Measurements from ENCODE around the gene OR4N2.
"Not testable (repeated sequence)": the region's sequence is repeated elsewhere in the genome, so short reads cannot be mapped to it uniquely, and the experiment has no call there.

The OR4N2 gene, protein sequence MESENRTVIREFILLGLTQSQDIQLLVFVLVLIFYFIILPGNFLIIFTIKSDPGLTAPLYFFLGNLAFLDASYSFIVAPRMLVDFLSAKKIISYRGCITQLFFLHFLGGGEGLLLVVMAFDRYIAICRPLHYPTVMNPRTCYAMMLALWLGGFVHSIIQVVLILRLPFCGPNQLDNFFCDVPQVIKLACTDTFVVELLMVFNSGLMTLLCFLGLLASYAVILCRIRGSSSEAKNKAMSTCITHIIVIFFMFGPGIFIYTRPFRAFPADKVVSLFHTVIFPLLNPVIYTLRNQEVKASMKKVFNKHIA

DNA sequence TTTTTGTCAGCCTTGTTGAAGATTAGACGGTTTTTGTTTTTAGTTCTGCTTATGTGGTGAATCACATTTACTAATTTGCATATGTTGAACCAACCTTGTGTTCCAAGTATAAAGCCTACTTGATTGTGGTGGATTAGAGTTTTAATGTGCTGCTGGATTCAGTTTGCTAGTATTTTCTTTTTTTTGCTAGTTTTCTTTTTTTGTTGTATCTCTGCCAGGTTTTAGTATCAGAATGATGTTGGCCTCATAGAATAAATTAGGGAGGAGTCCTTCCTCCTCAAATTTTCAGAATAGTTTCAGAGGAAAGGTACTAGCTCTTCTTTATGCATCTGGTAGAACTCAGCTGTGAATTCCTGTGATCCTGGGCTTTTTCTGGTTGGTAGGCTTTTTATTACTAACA is at the start of gene OR4N2:
Gene OR4N2, plus strand, starts transcription at position 301 of the 400 bp plus-strand sequence. CDS start 23,679 bp downstream, outside the sequence.
- not testable (repeated sequence) for DNase-seq (ENCODE audit: low read depth)

DNA sequence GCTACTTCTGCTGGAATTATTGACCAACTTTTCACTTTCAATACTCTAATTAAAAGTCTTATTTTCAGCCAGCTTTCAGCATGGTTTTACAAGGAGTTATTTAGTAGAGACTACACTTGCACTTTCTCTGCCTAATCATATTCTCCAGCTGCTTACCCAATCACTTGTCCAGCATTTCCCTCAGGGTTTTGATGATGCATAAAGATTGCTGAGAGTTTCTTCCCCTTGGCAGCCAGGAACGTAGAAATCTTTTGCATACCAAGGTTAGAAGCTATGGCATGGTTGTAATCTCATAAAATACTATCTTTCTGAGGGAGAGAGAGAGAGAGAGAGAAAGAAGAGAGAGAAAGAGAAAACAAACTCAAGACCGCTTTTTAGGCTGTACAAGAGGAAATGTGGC is 49.4 kb upstream of the OR4N2 start:
- no peak for DNase-seq (ENCODE audit: low read depth)

DNA sequence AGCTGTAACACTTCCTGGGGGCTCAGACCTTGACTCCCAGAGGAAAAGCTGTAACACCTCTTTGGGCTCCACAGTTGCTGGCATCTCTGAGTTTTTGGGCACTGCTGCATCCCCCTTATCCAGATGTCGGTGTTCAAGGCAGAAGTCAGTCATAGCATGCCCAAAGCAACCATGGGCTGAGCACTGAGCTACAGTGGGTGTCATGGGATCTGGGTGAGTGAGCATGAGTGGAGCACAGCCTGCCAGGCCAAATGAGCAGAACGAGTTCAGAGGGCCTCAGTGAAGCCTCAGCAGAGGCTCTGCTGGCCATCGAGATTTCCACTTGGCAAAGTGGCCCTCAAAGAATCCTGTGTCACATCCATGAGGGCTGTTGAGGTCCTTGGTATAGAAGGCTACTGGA is 32.1 kb upstream of the OR4N2 start:
- DNase-seq (ENCODE audit: low read depth) = not testable (repeated sequence)

DNA sequence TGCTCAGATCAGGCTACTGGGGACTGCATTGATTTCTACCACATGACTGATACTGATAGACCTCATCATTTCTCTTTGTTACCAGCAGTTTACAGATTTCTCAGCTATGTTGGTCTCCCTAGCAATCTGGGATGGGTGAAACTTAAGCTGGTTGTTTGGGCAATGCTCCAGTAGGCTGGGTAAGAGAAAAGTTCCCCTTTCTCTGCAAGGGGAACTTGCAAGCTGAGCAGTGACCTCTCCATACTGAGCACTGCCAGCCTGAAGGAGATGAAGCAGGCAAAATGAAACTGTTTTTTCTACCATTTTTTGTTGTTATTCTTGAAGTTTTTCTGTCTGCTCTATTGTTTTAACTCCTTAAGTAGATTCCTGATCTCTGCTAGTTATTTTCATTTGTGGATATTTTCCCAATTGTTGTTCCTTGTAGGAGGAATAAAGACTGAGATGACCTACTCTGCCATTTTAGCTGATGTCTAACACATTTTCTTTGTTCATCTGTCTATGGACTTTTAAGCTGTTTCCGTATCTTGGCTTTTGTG is 31.6 kb upstream of the OR4N2 start:
- no peak for DNase-seq (ENCODE audit: low read depth)

DNA sequence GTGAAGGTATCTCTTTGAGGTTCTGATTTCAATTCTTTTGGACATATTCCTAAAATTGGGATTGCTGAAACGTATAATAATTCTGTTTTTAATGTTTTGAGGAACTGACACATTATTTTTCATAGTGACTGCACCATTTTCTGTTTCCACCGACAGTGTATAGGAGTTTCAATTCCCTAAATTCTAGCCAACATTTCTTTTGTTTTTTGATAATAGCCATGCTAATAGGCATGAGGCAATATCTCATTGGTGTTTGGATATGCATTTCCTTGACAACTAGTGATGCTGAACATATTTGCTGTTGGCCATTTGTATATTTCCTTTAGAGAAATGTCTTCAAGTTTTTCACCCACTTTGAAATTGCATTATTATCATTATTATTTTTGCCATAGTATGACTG is 31.1 kb upstream of the OR4N2 start:
- DNase-seq (ENCODE audit: low read depth) = not testable (repeated sequence)

DNA sequence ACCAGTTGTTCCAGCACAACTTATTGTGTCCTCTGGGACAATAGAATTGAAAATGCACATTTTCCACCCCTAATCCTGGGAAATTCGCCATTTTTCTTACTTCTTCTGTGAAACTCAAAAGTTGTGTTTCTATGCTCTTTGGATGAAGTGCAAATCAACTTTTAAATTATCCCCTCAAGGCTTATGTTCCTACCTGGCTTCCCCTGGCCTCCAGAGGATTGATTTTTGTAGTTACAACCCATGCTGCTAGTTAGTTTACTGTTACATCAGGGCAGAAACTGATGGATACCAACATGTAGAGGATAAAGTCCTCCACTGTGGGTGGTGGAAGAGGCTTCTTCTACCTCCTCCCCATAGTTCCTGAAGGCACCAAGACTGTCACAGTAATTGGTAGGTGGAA is 30.4 kb upstream of the OR4N2 start, which contains the start of gene OR4M1:
Gene OR4M1, plus strand, starts transcription at position 301 of the 400 bp plus-strand sequence. CDS start 6,819 bp downstream, outside the sequence.
- DNase-seq (ENCODE audit: low read depth) = not testable (repeated sequence)

DNA sequence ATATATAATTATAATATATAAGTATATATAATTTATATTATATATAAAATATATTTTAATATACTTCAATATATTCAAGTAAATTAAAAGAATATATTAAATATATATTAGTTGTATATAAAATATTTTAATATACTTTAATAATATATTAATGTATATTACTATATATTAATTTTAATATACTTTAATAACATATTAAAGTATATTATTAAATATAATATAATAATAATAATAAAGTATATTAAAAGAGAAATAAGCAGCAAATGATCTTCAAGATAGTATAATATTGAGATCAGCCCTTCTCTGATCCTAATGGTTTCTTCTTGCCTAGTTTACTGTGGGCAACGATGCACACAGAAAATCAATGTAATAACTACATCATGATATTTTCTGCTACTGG is 28.0 kb upstream of the OR4N2 start:
- no peak for DNase-seq (ENCODE audit: low read depth)

DNA sequence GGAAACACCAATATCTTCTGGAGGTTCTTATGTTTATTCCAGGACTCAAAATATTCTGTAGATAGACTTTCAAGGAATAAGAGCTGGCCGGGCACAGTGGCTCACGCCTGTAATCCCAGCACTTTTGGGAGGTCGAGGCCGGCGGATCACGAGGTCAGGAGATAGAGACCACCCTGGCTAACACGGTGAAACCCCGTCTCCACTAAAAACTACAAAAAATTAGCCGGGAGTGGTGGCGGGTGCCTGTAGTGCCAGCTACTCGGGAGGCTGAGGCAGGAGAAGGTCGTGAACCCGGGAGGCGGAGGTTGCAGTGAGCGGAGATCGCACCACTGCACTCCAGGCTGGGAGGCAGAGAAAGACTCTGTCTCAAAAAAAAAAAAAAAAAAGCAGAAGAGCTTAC is 17.7 kb upstream of the OR4N2 start:
- DNase-seq (ENCODE audit: low read depth) = not testable (repeated sequence)

DNA sequence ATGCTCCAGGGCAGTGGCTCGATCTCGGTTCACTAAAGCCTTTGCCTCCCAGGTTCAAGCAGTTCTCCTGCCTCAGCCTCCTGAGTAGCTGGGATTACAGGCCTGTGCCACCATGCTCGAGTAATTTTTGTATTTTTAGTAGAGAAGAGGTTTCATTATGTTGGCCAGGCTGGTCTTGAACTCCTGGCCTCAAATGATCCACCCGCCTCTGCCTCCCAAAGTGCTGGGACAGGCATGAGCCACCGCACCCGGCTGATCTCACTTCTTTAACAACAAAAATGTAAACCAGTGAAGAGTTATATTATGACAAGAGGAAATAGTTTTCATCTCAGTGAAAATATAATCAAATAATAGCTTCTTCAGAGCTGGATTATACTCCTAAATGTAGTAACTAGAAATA is 16.3 kb upstream of the OR4N2 start:
- not testable (repeated sequence) for DNase-seq (ENCODE audit: low read depth)

DNA sequence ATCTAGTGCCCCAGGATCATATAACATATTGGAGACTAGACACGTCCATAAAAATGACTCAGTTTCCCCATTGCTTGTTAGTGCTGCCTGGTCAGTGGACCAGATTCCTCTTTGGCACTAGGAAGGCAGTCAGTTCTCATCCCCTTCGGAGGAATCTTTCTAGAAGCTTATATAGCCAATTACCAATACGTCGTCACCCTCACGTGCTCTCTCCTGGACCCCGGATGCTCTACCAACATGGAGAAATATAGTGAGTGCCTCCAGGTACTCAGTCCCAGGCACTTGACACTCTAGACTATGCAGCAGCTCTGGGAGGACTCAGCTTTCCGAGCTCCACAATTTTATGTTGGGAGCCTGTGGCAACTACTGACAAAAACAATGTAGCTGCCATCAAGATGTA is 15.4 kb upstream of the OR4N2 start:
- not testable (repeated sequence) for DNase-seq (ENCODE audit: low read depth)

DNA sequence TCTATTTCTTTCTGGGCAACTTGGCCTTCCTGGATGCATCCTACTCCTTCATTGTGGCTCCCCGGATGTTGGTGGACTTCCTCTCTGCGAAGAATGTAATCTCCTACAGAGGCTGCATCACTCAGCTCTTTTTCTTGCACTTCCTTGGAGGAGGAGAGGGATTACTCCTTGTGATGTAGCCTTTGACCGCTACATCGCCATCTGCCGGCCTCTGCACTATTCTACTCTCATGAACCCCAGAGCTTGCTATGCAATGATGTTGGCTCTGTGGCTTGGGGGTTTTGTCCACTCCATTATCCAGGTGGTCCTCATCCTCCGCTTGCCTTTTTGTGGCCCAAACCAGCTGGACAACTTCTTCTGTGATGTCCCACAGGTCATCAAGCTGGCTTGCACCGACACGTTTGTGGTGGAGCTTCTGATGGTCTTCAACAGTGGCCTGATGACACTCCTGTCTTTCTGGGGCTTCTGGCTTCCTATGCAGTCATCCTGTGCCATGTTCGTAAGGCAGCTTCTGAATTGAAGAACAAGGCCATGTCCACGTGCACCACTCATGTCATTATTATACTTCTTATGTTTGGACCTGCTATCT is 7.0 kb upstream of the OR4N2 start:
- not testable (repeated sequence) for DNase-seq (ENCODE audit: low read depth)

DNA sequence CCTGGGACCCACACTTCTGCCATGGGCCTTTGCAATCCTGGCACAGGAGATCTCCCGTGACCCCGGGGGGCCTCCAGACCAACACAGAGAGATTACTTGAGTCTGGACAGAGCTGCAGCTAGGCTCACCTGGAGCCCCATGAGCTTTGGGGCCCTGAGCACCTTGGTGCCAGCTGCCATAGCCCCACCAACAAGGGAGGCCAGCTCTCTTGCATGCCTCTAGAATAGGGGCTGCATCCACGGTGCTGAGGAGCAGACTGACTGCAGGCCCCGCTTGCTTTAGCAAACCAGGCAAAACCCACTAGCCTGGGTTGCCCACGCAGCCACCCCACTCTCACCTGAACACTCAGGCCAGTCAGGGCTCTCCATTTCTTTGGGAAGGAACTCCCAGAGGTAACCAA is 3.7 kb upstream of the OR4N2 start:
- no peak for DNase-seq (ENCODE audit: low read depth)

DNA sequence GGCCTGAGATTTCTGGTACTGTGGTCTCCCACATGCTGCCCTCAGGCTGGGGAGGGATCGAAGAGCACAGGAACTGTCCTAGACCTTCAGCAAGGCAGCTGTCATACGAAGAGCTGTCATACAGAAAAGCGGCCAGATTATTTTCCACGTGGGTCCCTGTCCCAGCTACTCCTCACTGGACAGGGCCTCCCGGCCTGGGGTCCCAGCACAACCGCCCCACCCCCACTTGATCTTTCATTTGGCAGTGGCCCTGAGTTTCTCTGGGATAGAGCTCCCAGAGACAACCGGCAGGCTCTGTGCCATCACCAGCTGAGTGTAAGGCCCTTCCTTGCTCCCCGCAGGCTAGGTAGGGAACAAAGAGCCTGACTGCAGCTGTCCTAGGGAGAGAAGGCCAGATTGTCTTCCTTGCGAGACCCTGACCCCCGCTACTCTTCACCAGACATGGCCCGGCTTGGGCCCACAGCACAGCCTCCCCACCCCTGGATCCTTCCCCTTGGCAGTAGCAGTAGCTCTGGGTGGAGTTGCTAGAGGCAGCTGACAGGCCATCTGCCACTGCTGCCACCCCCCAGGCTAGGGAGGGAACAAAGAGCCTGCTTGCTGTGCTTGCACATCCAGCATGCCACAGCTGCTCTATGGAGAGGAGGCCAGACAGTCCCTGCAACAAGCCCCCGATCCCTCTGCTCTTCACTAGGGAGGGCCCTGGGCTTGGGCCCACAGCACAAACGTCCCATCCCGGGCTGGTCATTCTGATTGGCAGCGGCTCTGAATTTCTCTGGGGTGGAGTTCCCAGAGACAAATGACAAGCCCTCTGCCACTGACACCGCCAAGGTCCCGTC is 3.1 kb upstream of the OR4N2 start:
- DNase-seq (ENCODE audit: low read depth) = no peak

DNA sequence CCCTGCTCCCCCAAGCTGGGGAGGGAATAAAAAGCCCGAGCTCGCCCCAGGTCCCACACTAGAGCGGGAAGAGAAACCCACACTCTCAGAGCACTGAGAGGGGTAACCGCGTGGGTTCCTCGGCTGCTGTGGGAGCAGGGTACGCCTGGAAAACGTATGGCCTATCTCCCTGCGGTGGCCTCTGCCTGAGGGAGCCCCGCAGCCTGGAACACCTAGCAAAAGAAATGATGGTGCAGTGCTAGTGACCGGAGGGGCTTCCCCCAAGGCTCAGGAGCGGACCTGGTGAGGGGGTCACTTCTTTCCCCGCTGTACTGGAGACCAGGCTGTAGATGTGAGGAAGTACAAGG is 2.5 kb upstream of the OR4N2 start:
- DNase-seq (ENCODE audit: low read depth) = no peak

DNA sequence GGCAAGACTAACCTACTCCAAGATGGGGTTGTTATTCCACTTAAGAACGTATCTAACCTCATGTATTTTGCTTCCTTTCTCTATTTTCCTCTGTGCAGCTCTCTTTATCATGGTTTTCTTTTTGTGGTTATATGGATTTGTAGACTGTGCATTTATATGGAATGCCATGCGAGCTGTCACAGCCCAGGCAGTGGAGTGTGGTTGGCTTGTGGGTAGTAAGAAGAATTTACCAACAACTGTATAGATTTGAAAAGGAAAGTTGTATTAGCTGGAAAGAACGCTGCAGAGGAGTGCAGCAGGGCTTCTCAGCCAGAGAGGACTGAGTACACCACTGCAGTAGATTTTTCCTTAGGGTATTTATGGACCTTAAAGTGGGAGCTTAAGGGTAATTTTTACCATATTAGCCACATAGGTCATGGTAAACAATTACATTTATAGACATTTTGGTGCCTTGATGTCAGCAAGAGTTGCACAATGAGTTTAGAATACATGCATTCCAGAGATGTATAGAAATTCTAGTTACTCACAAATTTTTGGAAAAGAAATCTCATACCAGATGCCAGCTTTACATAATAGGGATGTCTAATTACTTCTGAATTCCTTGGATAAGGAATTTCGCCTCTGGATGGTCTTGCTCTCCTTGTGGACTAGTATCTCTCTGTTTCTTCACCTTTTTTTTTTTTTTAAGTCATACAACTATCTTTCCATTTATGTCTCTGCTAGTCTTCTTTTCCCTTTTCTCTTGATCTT is 9.8 kb downstream of the OR4N2 start:
- not testable (repeated sequence) for DNase-seq (ENCODE audit: low read depth)

DNA sequence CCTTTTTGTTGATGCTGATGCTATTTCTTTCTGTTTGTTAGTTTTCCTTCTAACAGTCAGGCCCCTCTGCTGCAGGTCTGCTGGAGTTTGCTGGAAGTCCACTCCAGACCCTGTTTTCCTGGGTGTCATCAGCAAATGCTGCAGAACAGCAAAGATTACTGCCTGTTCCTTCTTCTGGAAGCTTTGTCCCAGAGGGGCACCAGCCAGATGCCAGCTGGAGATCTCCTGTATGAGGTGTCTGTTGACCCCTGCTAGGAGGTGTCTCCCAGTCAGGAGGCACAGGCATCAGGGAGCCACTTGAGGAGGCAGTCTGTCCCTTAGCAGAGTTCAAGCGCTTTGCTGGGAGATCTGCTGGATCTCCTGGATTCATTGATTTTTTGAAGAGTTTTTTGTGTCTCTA is 16.3 kb downstream of the OR4N2 start:
- DNase-seq (ENCODE audit: low read depth) = not testable (repeated sequence)

DNA sequence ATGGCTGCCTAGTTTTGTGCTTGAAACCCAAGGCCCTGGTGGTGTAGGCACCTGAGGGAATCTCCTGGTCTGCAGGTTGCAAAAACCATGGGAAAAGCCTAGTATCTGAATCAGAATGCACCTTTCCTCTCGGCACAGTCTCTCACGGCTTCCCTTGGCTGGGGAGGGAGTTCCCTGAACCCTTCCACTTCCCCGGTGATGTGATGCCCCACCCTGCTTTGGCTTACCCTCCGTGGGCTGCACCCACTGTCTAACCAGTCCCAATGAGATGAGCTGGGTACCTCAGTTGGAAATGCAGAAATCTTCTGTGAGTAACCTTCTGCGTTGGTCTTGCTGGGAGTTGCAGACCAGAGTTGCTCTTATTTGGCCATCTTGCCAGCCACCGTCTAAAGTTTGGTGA is 17.4 kb downstream of the OR4N2 start:
- DNase-seq (ENCODE audit: low read depth) = not testable (repeated sequence)

DNA sequence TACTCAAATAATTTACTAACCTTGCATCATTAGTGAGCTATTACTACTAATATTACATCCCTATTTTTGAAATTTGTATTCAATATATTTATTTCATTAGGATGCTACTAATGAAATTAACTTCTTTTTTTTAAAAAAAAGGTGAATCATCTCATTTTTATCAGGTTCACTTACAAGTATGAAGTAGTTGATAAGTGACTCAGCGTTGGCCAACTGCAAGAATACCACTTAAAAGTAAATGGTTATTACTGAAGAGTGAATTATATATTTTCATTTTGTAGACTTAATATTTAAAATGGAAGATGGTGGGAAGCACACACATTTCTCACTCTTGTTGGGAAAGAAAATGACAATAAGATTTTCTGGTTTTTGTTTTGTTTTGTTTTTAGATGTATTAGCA is 19.6 kb downstream of the OR4N2 start:
- DNase-seq (ENCODE audit: low read depth) = no peak

DNA sequence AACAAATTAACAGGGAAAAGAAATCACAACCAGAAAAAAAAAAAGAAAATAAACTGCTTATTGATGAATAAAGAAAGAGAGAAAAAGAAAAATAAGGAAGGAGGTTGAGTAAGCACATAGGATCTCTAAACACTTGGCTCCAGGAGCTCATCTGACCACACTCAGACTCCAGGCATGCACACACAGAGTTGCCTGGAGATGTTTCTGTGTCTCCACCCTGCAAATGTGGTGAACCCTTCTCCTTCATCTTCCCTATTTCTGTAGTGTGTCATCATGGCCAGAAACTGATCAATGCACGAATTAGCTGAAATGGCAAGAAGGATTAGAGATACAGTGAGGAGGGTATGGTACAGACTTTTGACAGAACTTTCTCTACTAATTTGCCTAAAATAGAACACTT is 20.2 kb downstream of the OR4N2 start:
- no peak for DNase-seq (ENCODE audit: low read depth)

DNA sequence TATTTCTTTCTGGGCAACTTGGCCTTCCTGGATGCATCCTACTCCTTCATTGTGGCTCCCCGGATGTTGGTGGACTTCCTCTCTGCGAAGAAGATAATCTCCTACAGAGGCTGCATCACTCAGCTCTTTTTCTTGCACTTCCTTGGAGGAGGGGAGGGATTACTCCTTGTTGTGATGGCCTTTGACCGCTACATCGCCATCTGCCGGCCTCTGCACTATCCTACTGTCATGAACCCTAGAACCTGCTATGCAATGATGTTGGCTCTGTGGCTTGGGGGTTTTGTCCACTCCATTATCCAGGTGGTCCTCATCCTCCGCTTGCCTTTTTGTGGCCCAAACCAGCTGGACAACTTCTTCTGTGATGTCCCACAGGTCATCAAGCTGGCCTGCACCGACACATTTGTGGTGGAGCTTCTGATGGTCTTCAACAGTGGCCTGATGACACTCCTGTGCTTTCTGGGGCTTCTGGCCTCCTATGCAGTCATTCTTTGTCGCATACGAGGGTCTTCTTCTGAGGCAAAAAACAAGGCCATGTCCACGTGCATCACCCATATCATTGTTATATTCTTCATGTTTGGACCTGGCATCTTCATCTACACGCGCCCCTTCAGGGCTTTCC is 24.2 kb downstream of the OR4N2 start:
- not testable (repeated sequence) for DNase-seq (ENCODE audit: low read depth)

DNA sequence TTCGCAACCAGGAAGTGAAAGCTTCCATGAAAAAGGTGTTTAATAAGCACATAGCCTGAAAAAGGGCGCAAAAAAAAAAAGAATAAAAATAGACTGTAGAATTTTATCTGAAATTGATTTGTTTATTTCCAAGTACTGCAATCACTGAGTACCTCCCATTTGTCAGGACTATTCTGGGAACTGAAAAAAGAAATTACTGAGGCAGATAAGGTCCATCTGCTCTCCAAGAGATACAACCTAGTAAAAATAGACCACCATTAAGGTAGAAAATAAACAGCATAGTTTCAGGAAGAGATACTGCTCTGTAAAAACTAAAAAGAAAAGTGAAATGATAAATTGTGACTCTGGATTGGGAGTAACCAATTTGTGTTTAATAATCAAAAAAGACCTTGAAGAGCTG is 24.7 kb downstream of the OR4N2 start:
- no peak for DNase-seq (ENCODE audit: low read depth)

Measured in fibroblast of the conjunctiva (primary cell).